Stimulated activated memory B cell treated with anti-CD40 and anti-IgM and Interleukin-4, amounts not matched to agents 10 μg/mL and 1 μg/mL and 100 μg/mL, for 72 hours (primary cell): ENCODE results near the gene IRAK1.
"Not testable (repeated sequence)": the region's sequence is repeated elsewhere in the genome, so short reads cannot be mapped to it uniquely, and the experiment has no call there.

Source experiments
- ATAC-seq: fragments of 150-1000 bp; cut with Tn5 transposase; 2 replicates; pipeline ENCODE4 v1.10.0; 2021
- H3K27ac Mint-ChIP-seq: one replicate; pipeline ENCODE4 v1.8.0; 2022; ENCODE audit warnings: mild to moderate bottlenecking, mixed read lengths
- H3K27me3 Mint-ChIP-seq: one replicate; pipeline ENCODE4 v1.8.0; 2022; ENCODE audit warnings: mixed read lengths
- H3K36me3 Mint-ChIP-seq: one replicate; pipeline ENCODE4 v1.8.0; 2022; ENCODE audit warnings: mixed read lengths
- H3K4me1 Mint-ChIP-seq: one replicate; pipeline ENCODE4 v1.8.0; 2022; ENCODE audit warnings: mixed read lengths
- H3K4me3 Mint-ChIP-seq: one replicate; pipeline ENCODE4 v1.8.0; 2022; ENCODE audit warnings: mild to moderate bottlenecking, moderate library complexity, mixed read lengths
- H3K9me3 Mint-ChIP-seq: one replicate; pipeline ENCODE4 v1.8.0; 2022; ENCODE audit warnings: mixed read lengths

IRAK1 gene

GRCh38 chrX:154002215-154002719 is 17.4 kb downstream of the IRAK1 start:
- Mint-ChIP-seq H3K27me3 (no peaks in the 10 kb centered on the region), H3K36me3 (no peaks in the 10 kb centered on the region), H3K4me3 (peak overlapping the region; percentile 65), H3K4me1 (peaks cover 47% of the 10 kb centered on the region), H3K9me3 (no peaks in the 10 kb centered on the region), H3K27ac (peak overlapping the region; percentile 82)
- ATAC-seq, result peak; percentile 84

- no peak overlapping the region for H3K4me3 Mint-ChIP-seq
- no peaks in the 10 kb centered on the region for H3K27me3 Mint-ChIP-seq
- H3K27ac Mint-ChIP-seq, result no peak overlapping the region
- ATAC-seq, result no peak
- H3K9me3 Mint-ChIP-seq, result no peaks in the 10 kb centered on the region
- H3K4me1 Mint-ChIP-seq, result peaks cover 36% of the 10 kb centered on the region
- no peaks in the 10 kb centered on the region for H3K36me3 Mint-ChIP-seq
These were observed 19.7 kb downstream of the IRAK1 start for GRCh38 chrX:154000051-154000450.

- H3K4me3 Mint-ChIP-seq, result no peak overlapping the region
- ATAC-seq, result no peak
- no peak overlapping the region for H3K27ac Mint-ChIP-seq
- peaks cover 31% of the 10 kb centered on the region for H3K4me1 Mint-ChIP-seq
- no peaks in the 10 kb centered on the region for H3K27me3 Mint-ChIP-seq
- no peaks in the 10 kb centered on the region for H3K36me3 Mint-ChIP-seq
- H3K9me3 Mint-ChIP-seq, result no peaks in the 10 kb centered on the region
These were observed 20.2 kb downstream of the IRAK1 start for GRCh38 chrX:153999359-154000037.

GRCh38 chrX:153995504-153995903 is 24.2 kb downstream of the IRAK1 start:
- Mint-ChIP-seq H3K4me3 (no peak overlapping the region), H3K27ac (no peak overlapping the region)
- no peak for ATAC-seq

GRCh38 chrX:153994398-153994797 is 25.3 kb downstream of the IRAK1 start:
- H3K27me3 Mint-ChIP-seq, H3K36me3 Mint-ChIP-seq, H3K27ac Mint-ChIP-seq, H3K9me3 Mint-ChIP-seq, ATAC-seq, H3K4me1 Mint-ChIP-seq, H3K4me3 Mint-ChIP-seq: not testable (repeated sequence)

More at GRCh38 chrX:153995504-153995903, 24.2 kb downstream of the IRAK1 start:
- Mint-ChIP-seq H3K27me3 (no peaks in the 10 kb centered on the region), H3K36me3 (no peaks in the 10 kb centered on the region), H3K9me3 (no peaks in the 10 kb centered on the region), H3K4me1 (peaks cover 8% of the 10 kb centered on the region)

- Mint-ChIP-seq H3K9me3 (no peaks in the 10 kb centered on the region), H3K27ac (no peak overlapping the region), H3K36me3 (no peaks in the 10 kb centered on the region), H3K27me3 (no peaks in the 10 kb centered on the region), H3K4me1 (peaks cover 8% of the 10 kb centered on the region), H3K4me3 (no peak overlapping the region)
- no peak for ATAC-seq
These were observed 25.7 kb downstream of the IRAK1 start for GRCh38 chrX:153993978-153994377.

- no peaks in the 10 kb centered on the region for H3K36me3 Mint-ChIP-seq
- ATAC-seq, result no peak
- H3K9me3 Mint-ChIP-seq, result no peaks in the 10 kb centered on the region
- peak overlapping the region; percentile 32 for H3K27ac Mint-ChIP-seq
- no peak overlapping the region for H3K4me3 Mint-ChIP-seq
- H3K27me3 Mint-ChIP-seq, result no peaks in the 10 kb centered on the region
- peaks cover 8% of the 10 kb centered on the region for H3K4me1 Mint-ChIP-seq
These were observed 26.6 kb downstream of the IRAK1 start for GRCh38 chrX:153993079-153993478.

- no peak for ATAC-seq
- Mint-ChIP-seq H3K4me1 (peaks cover 8% of the 10 kb centered on the region), H3K36me3 (no peaks in the 10 kb centered on the region), H3K27ac (no peak overlapping the region), H3K4me3 (no peak overlapping the region), H3K9me3 (no peaks in the 10 kb centered on the region), H3K27me3 (no peaks in the 10 kb centered on the region)
These were observed 27.5 kb downstream of the IRAK1 start for GRCh38 chrX:153992180-153992579.

GRCh38 chrX:153991013-153991580 is 28.6 kb downstream of the IRAK1 start:
- Mint-ChIP-seq H3K4me1 (peaks cover 8% of the 10 kb centered on the region), H3K36me3 (no peaks in the 10 kb centered on the region), H3K27ac (peak overlapping the region; percentile 58), H3K4me3 (no peak overlapping the region), H3K27me3 (no peaks in the 10 kb centered on the region), H3K9me3 (no peaks in the 10 kb centered on the region)
- no peak for ATAC-seq

- Mint-ChIP-seq H3K36me3 (no peaks in the 10 kb centered on the region), H3K4me3 (no peak overlapping the region), H3K4me1 (peaks cover 15% of the 10 kb centered on the region), H3K9me3 (no peaks in the 10 kb centered on the region), H3K27me3 (no peaks in the 10 kb centered on the region), H3K27ac (no peak overlapping the region)
- ATAC-seq, result no peak
These were observed 29.6 kb downstream of the IRAK1 start for GRCh38 chrX:153989973-153990655.

GRCh38 chrX:153988493-153988892 is 31.2 kb downstream of the IRAK1 start:
- no peak overlapping the region for H3K4me3 Mint-ChIP-seq
- no peaks in the 10 kb centered on the region for H3K36me3 Mint-ChIP-seq
- no peak overlapping the region for H3K27ac Mint-ChIP-seq
- no peaks in the 10 kb centered on the region for H3K9me3 Mint-ChIP-seq
- no peak for ATAC-seq
- peaks cover 26% of the 10 kb centered on the region for H3K4me1 Mint-ChIP-seq
- H3K27me3 Mint-ChIP-seq, result no peaks in the 10 kb centered on the region

- no peaks in the 10 kb centered on the region for H3K36me3 Mint-ChIP-seq
- H3K9me3 Mint-ChIP-seq, result no peaks in the 10 kb centered on the region
- H3K4me1 Mint-ChIP-seq, result peaks cover 47% of the 10 kb centered on the region
- H3K27me3 Mint-ChIP-seq, result no peaks in the 10 kb centered on the region
- H3K27ac Mint-ChIP-seq, result peak overlapping the region; percentile 88
- peak overlapping the region; percentile 62 for H3K4me3 Mint-ChIP-seq
- ATAC-seq, result peak; percentile 71
These were observed 35.1 kb downstream of the IRAK1 start for GRCh38 chrX:153984351-153985178.

GRCh38 chrX:153983321-153983801 is 36.3 kb downstream of the IRAK1 start:
- Mint-ChIP-seq H3K9me3 (no peaks in the 10 kb centered on the region), H3K27me3 (no peaks in the 10 kb centered on the region), H3K4me1 (peaks cover 47% of the 10 kb centered on the region), H3K27ac (peak overlapping the region; percentile 88), H3K36me3 (no peaks in the 10 kb centered on the region), H3K4me3 (no peak overlapping the region)
- ATAC-seq, result peak; percentile 69

GRCh38 chrX:153981771-153982533 is 37.8 kb downstream of the IRAK1 start:
- H3K36me3 Mint-ChIP-seq, result no peaks in the 10 kb centered on the region
- ATAC-seq, result peak; percentile 14
- H3K9me3 Mint-ChIP-seq, result no peaks in the 10 kb centered on the region
- H3K4me3 Mint-ChIP-seq, result peak overlapping the region; percentile 50
- H3K27ac Mint-ChIP-seq, result peak overlapping the region; percentile 88
- peaks cover 47% of the 10 kb centered on the region for H3K4me1 Mint-ChIP-seq
- H3K27me3 Mint-ChIP-seq, result no peaks in the 10 kb centered on the region
